Suprapubic skin (tissue), 4 donors: ENCODE results near the gene TCF7L2.

Experiments
- CTCF ChIP-seq, 2 donors: fragments of 200-600 bp in 1 of 2; fragments of 450-650 bp in 1 of 2; sonication (generic) in 1 of 2; IDR thresholded peaks; one replicate each; pipeline ENCODE4 v1.5.1; 2016 to 2019; ENCODE audit warnings: antibody characterized with exemption in 2 of 2, mild to moderate bottlenecking in 1 of 2, moderate library complexity in 1 of 2
- EP300 ChIP-seq: sonication (generic); formaldehyde crosslinking; IDR thresholded peaks from one replicate; pipeline ENCODE4 v1.6.1; 2017; ENCODE audit warnings: antibody characterized with exemption
- POLR2A ChIP-seq, 2 donors: fragments of 450-650 bp; IDR thresholded peaks; one replicate each; pipeline ENCODE4 v1.6.1; 2017; ENCODE audit warnings: antibody characterized with exemption in 2 of 2, mild to moderate bottlenecking in 2 of 2, moderate library complexity in 2 of 2
- POLR2AphosphoS5 ChIP-seq, 3 donors: sonication (generic); formaldehyde crosslinking; IDR thresholded peaks; one replicate each; pipeline ENCODE4 v1.6.1; 2017; ENCODE audit warnings: antibody characterized with exemption in 3 of 3

GRCh38 chr10:112960151-112960681 is 10.2 kb downstream of the TCF7L2 start:
- TF ChIP-seq CTCF (IDR thresholded peaks at IDR 0.05) (no peak), EP300 (no peak), POLR2AphosphoS5 (IDR thresholded peaks at IDR 0.05) (no peak), POLR2A (IDR thresholded peaks at IDR 0.05) (no peak)
